Measurements from ENCODE around the gene SMG9. TPM values are rescaled to one million over a fixed set of nuclear protein-coding genes. Genes with fewer than 3 reads are reported as not detected.

Gene SMG9
- total and polyA plus RNA-seq, 2 of the 4 experiments (the other 2 are of a cell fraction) = 4.8 to 24.3 TPM

DNA sequence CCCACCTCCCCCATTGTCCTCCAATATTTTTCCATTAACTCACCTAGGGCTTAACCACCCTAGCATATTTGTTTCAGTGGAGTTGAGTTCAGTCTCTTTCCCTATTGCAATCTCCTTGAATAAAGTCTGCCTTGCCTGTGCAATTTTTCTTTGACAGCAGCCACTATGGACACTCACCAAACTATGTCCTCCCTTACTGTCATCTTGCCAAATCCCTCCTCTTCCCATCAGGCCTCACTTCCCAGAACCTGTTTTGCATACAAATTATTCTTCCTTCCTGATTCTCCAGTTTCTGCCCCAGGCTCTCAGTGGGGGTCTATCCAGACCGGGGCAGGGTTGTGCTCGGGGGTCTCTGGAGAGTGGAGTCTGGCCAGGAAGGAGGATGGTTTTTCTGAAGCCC lies 49.7 kb upstream of the SMG9 start (continued):
- TF ChIP-seq SMC3 (IDR thresholded peaks at IDR 0.05; ENCODE audit: low read depth, low read length) = no peak

DNA sequence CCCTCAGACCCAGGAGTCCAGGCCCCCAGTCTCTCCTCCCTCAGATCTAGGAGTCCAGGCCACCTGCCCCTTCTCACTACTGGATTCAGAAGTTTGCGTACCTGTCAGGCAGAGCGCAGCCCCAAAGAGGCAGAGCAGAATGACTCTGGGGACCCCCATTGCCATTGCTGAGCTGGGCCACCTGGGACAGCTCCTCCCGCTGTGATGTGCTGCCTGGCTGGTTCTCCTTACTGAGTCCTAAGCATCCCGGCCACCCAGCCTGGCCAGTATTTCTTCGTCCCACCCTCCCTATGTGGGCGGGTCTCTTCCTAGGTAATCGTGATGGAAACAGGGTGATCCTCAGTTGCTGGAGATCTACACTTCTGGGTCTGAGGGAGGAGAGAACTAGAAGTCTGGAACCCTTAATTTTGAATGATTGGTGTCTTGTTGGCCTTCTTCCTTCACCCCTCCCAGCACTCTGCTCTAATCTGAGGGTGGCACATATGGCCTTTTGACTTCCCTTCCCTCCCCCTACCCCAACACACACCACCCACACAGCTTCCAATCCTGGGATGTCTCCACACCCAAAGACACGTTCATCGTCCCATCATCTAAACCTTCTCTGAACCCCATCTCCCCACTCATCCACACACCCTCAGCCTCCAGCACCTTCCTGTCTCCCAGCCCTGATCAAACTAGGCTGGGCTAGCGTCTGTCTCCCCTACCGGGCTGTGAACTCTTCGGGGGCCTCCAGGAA lies 47.6 kb upstream of the SMG9 start, which contains the start of gene LYPD5:
TSS of gene LYPD5 (minus strand) at position 232 of the 736 bp plus-strand sequence. CDS start at position 165, 67 bp downstream.
- Histone ChIP-seq H3K14ac (replicated peaks; ENCODE audit: low read depth, low read length) (no peak within 1 kb of the TSS), H3K9ac (ENCODE audit: low read depth, low read length) (no peak within 1 kb of the TSS), H3K9me1 (ENCODE audit: insufficient read depth, low read length) (no peaks in the 10 kb centered on the region), H4K91ac (ENCODE audit: insufficient read depth, low read depth, low read length) (no peak within 1 kb of the TSS), H2BK120ac (ENCODE audit: low read depth, low read length) (no peak within 1 kb of the TSS), H4K5ac (ENCODE audit: low read depth, low read length) (no peak within 1 kb of the TSS), H3K9me3 (ENCODE audit: control insufficient read depth, insufficient read depth, low read length) (no peaks in the 10 kb centered on the region), H3K4ac (ENCODE audit: low read depth, low read length) (no peak within 1 kb of the TSS), H2AK9ac (replicated peaks; ENCODE audit: low read depth, low read length, poor library complexity) (no peak within 1 kb of the TSS), H3K36me3 (ENCODE audit: control insufficient read depth, insufficient read depth, low read length) (no peaks in the 10 kb centered on the region), H3K27me3 (ENCODE audit: control insufficient read depth, insufficient read depth, low read length) (peaks cover 36% of the 10 kb centered on the region), H4K8ac (ENCODE audit: low read depth in 2 of 2, low read length in 2 of 2) (no peak within 1 kb of the TSS), H4K20me1 (ENCODE audit: insufficient read depth, low read length) (no peaks in the 10 kb centered on the region), H2BK5ac (ENCODE audit: low read depth, low read length, poor library complexity, severe bottlenecking) (no peak within 1 kb of the TSS), H2BK15ac (ENCODE audit: low read depth, low read length) (no peak within 1 kb of the TSS), H3K23ac (ENCODE audit: low read depth, low read length) (no peak within 1 kb of the TSS), H3K27ac (ENCODE audit: insufficient read depth, low read length) (no peak within 1 kb of the TSS), H2AFZ (replicated peaks; ENCODE audit: low read length, poor library complexity) (no peak within 1 kb of the TSS), H3K4me3 (ENCODE audit: insufficient read depth, low read depth, low read length) (no peak within 1 kb of the TSS), H3K56ac (ENCODE audit: extremely low read depth, insufficient read depth, low read length) (no peak within 1 kb of the TSS), H2AK5ac (ENCODE audit: low read depth, low read length) (no peak within 1 kb of the TSS), H3K18ac (ENCODE audit: low read depth, low read length) (no peak within 1 kb of the TSS), H3K79me1 (ENCODE audit: low read depth in 1 of 2, low read length in 2 of 2) (no peaks in the 10 kb centered on the region), H3K4me2 (ENCODE audit: low read depth, low read length) (no peak within 1 kb of the TSS), H3K4me1 (ENCODE audit: control insufficient read depth, insufficient read depth, low read length) (peaks cover 3% of the 10 kb centered on the region; the same call in 1 of the 2 replicates), H2BK20ac (ENCODE audit: low read depth, low read length) (no peak within 1 kb of the TSS)
- no CpG with 5 or more reads among the region's 12 CpGs for WGBS, 2 experiments (ENCODE audit: extremely low coverage in 2 of 2, insufficient read length in 1 of 2)
- BruUV-seq (replicated peaks) = no TSS peak
- ChIA-PET CTCF (no interaction called here), POLR2A (ENCODE audit: unreplicated experiment) (no interaction called here)
- ATAC-seq (ENCODE audit: low read depth) (no peak), DNase-seq (no peak)
- dilution Hi-C loops (cut with HindIII; ENCODE audit: low sequenced_read_pairs, unreplicated experiment) (no loop called here), in situ Hi-C loops (cut with MboI; ENCODE audit: low sequenced_read_pairs) (no loop called here), intact Hi-C loops (cut with micrococcal nuclease) (loop anchor here (10.0 kb wide), 1 partner anchor 358 kb away; no protein-coding TSS in a partner anchor)
- no peak for TF ChIP-seq NFE2L2 (IDR thresholded peaks at IDR 0.05; ENCODE audit: low read depth, low read length)
- TF ChIP-seq SMC3 (IDR thresholded peaks at IDR 0.05; ENCODE audit: low read depth, low read length) = no peak
- no peak for TF ChIP-seq RAD21 (IDR thresholded peaks at IDR 0.05; ENCODE audit: low read length)
